Stomach (tissue), 9 donors: ENCODE measurements around the gene TET2. TPM values are rescaled to one million over a fixed set of nuclear protein-coding genes. Genes with fewer than 3 reads are reported as not detected.

Source experiments
- DNase-seq, 2 donors: peaks; one replicate each; pipeline versions ENCODE4 v3.0.0 to v3.0.0-alpha.2; 2013 to 2019
- H3K27ac ChIP-seq, 5 donors: fragments of 200-600 bp in 4 of 5; sonication (generic) in 4 of 5; one replicate each; pipeline ENCODE4 v1.5.1; 2013 to 2019; ENCODE audit warnings: mild to moderate bottlenecking in 1 of 5, moderate library complexity in 1 of 5
- H3K27me3 ChIP-seq, 3 donors: fragments of 200-600 bp; sonication (generic); one replicate each; pipeline ENCODE4 v1.5.1; 2017 to 2019; ENCODE audit warnings: mixed run types in 1 of 3
- H3K36me3 ChIP-seq, 4 donors: fragments of 200-600 bp; sonication (generic); 1 replicate in 3 of 4; 2 replicates in 1 of 4; pipeline ENCODE4 v1.5.1; 2016 to 2019
- H3K4me1 ChIP-seq, 4 donors: fragments of 200-600 bp; sonication (generic); one replicate each; pipeline ENCODE4 v1.5.1; 2016 to 2019
- H3K4me3 ChIP-seq, 4 donors: fragments of 200-600 bp; sonication (generic) in 3 of 4; one replicate each; pipeline ENCODE4 v1.5.1; 2016 to 2019; ENCODE audit warnings: mild to moderate bottlenecking in 1 of 4
- H3K9me3 ChIP-seq, 4 donors: fragments of 200-600 bp; sonication (generic); one replicate each; pipeline ENCODE4 v1.5.1; 2016 to 2019
- CTCF ChIP-seq, 7 experiments: fragments of 450-650 bp in 4 of 7; fragments of 200-600 bp in 3 of 7; sonication (generic) in 3 of 7; IDR thresholded peaks; one replicate each; pipeline ENCODE4 v1.5.1; 2016 to 2019; ENCODE audit warnings: antibody characterized with exemption in 7 of 7, control low read depth in 2 of 7, mild to moderate bottlenecking in 1 of 7
- EP300 ChIP-seq: sonication (generic); formaldehyde crosslinking; IDR thresholded peaks from one replicate; pipeline ENCODE4 v1.6.1; 2017; ENCODE audit warnings: antibody characterized with exemption
- POLR2A ChIP-seq, 4 donors: fragments of 450-650 bp; IDR thresholded peaks; one replicate each; pipeline ENCODE4 v1.6.1; 2016; ENCODE audit warnings: antibody characterized with exemption in 4 of 4, control low read depth in 2 of 4, mild to moderate bottlenecking in 1 of 4, moderate library complexity in 1 of 4
- POLR2AphosphoS5 ChIP-seq, 3 donors: sonication (generic); formaldehyde crosslinking; IDR thresholded peaks; one replicate each; pipeline ENCODE4 v1.6.1; 2016; ENCODE audit warnings: antibody characterized with exemption in 3 of 3
- WGBS, 5 donors: extraction: QIAGEN DNeasy Blood & Tissue Kit in 3 of 5; methylation state at CpG; one replicate each; pipeline versions ENCODE4 v1.1.5 to v1.1.7; 2013 to 2018; 5-methylcytosine and 5-hydroxymethylcytosine counted together
- intact Hi-C: fragments of 100-400 bp; cut with DNase I; formaldehyde crosslinking; loops from one replicate; pipeline ENCODE4 v1.15.1; 2023; ENCODE audit warnings: low total_unique reads
- polyA plus RNA-seq, 3 donors: library from polyadenylated mRNA; stranded (reverse); fragments of 200-250 nt; gene quantifications; one replicate each; pipeline ENCODE4 v1.2.3, GENCODE V29; 2013
- total RNA-seq, 5 donors: library from RNA; depleted of rRNA; stranded (reverse); fragments of >200 nt; gene quantifications; one replicate each; pipeline versions ENCODE4 v1.1.0 to v1.2.3, GENCODE V29; 2014 to 2016
- donor health status: healthy with polysubstance abuse.
- donor health status: Bipolar disorder and iron deficiency.
- donor health status: healthy.

TET2 gene
- total and polyA plus RNA-seq, 8 donors = 1.7 to 30.3 (median 21.7) TPM

- no peak overlapping the region for H3K27ac ChIP-seq
- TF ChIP-seq CTCF (IDR thresholded peaks at IDR 0.05) (no peak), EP300 (no peak), POLR2A (IDR thresholded peaks at IDR 0.05) (no peak), POLR2AphosphoS5 (IDR thresholded peaks at IDR 0.05) (no peak)
- no peaks in the 10 kb centered on the region for H3K9me3 ChIP-seq
- WGBS, 5 donors = 47 to 78% (median 69%) methylated on average over 4 of the region's 4 CpGs
- intact Hi-C loops = no loop called here
- peaks cover 7 to 42% (median 36%) of the 10 kb centered on the region in 4 donors for H3K36me3 ChIP-seq
- H3K4me1 ChIP-seq = peaks cover 0 to 5% (median 0%) of the 10 kb centered on the region in 4 donors
- peak in 1 of 2 donors; percentile 25 for DNase-seq
- no peak overlapping the region for H3K4me3 ChIP-seq
- H3K27me3 ChIP-seq = no peaks in the 10 kb centered on the region
Observed at GRCh38 chr4:105241451-105241850, 94.8 kb downstream of the TET2 start.

GRCh38 chr4:105243446-105243845, 96.8 kb downstream of the TET2 start:
- H3K27me3 ChIP-seq = no peaks in the 10 kb centered on the region
- peaks cover 0 to 4% (median 0%) of the 10 kb centered on the region in 4 donors for H3K4me1 ChIP-seq
- H3K4me3 ChIP-seq = no peak overlapping the region
- 91 to 96% (median 95%) methylated on average over 13 of the region's 13 CpGs for WGBS, 5 donors
- H3K9me3 ChIP-seq = no peaks in the 10 kb centered on the region
- no peak overlapping the region for H3K27ac ChIP-seq
- DNase-seq = no peak
- TF ChIP-seq POLR2AphosphoS5 (IDR thresholded peaks at IDR 0.05) (no peak), POLR2A (IDR thresholded peaks at IDR 0.05) (no peak), CTCF (IDR thresholded peaks at IDR 0.05) (no peak), EP300 (no peak)
- intact Hi-C loops = no loop called here
- peaks cover 7 to 29% (median 26%) of the 10 kb centered on the region in 4 donors for H3K36me3 ChIP-seq

DNA sequence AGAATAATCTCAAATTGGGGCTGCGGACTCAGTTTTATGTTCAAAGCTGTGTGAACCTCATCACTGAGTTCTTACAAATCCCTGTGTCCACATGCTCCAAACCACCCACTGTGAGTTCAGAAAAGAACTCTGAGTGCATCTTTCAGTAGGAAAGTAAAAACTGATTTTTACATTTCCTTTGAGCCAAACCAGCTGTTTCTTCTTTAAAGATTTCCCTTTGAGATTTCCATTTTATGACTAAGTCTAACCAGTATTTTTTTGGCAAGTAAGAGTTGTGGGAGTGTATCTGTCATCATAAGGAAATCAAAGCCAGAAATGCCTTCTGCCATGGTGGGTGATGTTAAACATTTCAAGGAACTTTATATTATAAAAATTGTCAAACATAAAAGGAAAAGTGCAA, 100.0 kb downstream of the TET2 start:
- Histone ChIP-seq H3K27me3 (no peaks in the 10 kb centered on the region), H3K9me3 (no peaks in the 10 kb centered on the region), H3K36me3 (peaks cover 7 to 30% (median 26%) of the 10 kb centered on the region in 4 donors), H3K4me1 (peaks cover 0 to 4% (median 0%) of the 10 kb centered on the region in 4 donors), H3K4me3 (no peak overlapping the region), H3K27ac (no peak overlapping the region)
- intact Hi-C loops = no loop called here
- no peak for TF ChIP-seq CTCF (IDR thresholded peaks at IDR 0.05)
- no peak for TF ChIP-seq POLR2A (IDR thresholded peaks at IDR 0.05)
- TF ChIP-seq POLR2AphosphoS5 (IDR thresholded peaks at IDR 0.05) = no peak
- TF ChIP-seq EP300 = no peak
- DNase-seq = peak in 1 of 2 donors; percentile 31
- 72 to 87% (median 80%) methylated on average over 1 of the region's 1 CpG for WGBS, 5 donors

GRCh38 chr4:105248613-105249012, 101.9 kb downstream of the TET2 start:
- intact Hi-C loops = no loop called here
- Histone ChIP-seq H3K9me3 (peaks cover 0 to 9% (median 0%) of the 10 kb centered on the region in 4 donors), H3K4me3 (no peak overlapping the region), H3K36me3 (peaks cover 3 to 34% (median 22%) of the 10 kb centered on the region in 4 donors), H3K27ac (no peak overlapping the region), H3K27me3 (no peaks in the 10 kb centered on the region), H3K4me1 (peaks cover 0 to 4% (median 0%) of the 10 kb centered on the region in 4 donors)
- DNase-seq = no peak
- 39 to 50% (median 47%) methylated on average over 1 of the region's 1 CpG for WGBS, 5 donors
- TF ChIP-seq POLR2AphosphoS5 (IDR thresholded peaks at IDR 0.05) (no peak), POLR2A (IDR thresholded peaks at IDR 0.05) (no peak), CTCF (IDR thresholded peaks at IDR 0.05) (no peak), EP300 (no peak)
